Activated CD8-positive, alpha-beta memory T cell treated with anti-CD3 and anti-CD28 coated beads for 24 hours (primary cell): ENCODE measurements around the gene GPR132.
"Not testable (repeated sequence)": the region's sequence is repeated elsewhere in the genome, so short reads cannot be mapped to it uniquely, and the experiment has no call there.

ENCODE experiments used
- DNase-seq: peaks from one replicate; pipeline ENCODE4 v3.0.0-alpha.2; 2020

The GPR132 gene

DNA sequence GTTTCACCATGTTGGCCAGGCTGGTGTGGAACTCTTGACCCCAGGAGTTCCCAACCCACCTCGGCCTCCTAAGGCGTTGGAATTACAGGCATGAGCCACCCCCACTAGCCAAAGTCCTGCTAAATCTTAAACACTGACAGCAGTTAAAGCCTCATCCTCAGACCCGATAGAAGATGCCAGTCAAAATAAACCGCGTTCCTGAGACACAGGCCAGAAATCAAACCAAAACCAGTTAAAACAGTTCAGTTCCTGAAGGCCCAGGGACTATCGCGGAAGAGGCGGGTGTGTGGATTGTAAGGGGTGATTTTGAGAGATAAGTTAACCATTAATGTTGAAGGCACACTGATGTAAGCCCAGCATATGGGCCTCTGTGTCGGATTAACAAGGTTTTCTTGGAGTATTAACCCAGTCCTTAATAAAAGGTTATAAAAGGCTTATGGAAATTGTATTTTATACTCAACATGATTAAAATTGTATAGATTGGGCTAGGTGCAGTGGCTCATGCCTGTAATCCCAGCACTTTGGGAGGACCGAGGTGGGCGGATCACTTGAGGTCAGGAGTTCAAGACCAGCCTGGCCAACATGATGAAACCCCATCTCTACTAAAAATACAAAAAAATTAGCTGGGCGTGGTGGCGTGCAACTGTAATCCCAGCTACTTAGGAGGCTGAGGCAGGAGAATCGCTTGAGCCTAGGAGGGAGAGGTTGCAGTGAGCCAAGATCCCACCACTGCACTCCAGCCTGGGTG is 25.6 kb downstream of the GPR132 start:
- no peak for DNase-seq

- not testable (repeated sequence) for DNase-seq
Observed at GRCh38 chr14:105035616-105036015, 29.6 kb downstream of the GPR132 start.

DNA sequence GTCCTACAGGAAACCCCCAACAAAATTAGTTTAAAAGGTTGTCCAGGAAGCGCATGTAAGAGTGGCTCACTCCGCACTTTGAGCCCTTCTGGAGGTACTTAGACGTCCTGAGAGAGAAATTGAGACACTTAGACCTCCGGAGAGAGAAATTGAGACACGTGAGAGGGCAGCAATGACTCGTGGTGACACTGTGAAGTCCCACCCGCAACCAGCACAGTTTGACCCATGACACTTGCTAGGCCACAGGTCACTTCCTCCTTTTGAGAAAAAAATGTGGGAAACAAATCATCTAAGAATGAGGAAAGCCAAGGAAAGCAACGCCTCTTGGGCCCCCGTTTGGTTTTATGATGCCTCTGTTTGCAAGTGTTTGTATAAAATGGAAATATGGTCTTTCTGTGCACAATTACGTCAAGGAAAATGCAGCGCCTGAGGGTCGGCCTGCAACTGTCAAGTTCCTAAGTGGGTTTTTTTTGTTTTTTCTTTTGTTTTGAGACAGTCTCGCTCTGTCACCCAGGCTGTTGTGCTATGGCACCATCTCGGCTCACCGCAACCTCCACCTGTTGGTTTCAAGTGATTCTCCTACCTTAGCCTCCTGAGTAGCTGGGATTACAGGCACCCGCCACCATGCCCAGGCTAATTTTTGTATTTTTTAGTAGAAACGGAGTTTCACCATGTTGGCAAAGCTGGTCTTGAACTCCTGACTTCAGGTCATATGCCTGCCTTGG is 30.8 kb downstream of the GPR132 start:
- no peak for DNase-seq

DNA sequence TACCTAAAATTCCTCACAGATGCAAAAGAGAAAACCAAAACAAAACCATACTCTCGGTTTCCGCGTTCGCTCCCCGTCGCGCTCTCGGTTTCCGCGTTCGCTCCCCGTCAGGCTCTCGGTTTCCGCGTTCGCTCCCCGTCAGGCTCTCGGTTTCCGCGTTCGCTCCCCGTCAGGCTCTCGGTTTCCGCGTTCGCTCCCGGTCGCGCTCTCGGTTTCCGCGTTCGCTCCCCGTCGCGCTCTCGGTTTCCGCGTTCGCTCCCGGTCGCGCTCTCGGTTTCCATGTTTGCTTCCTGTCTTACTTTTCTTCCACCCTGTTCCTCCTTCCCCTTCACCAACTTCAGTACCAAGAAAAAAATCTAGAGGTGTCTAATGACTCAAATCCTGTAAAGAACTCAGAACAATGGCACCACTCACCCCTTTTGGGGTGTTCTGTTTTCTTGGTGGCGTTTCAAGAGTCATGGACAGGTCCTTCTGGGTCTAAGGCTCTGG is 31.8 kb downstream of the GPR132 start:
- not testable (repeated sequence) for DNase-seq

- DNase-seq = not testable (repeated sequence)
Observed at GRCh38 chr14:105032451-105032901, 32.8 kb downstream of the GPR132 start.

DNA sequence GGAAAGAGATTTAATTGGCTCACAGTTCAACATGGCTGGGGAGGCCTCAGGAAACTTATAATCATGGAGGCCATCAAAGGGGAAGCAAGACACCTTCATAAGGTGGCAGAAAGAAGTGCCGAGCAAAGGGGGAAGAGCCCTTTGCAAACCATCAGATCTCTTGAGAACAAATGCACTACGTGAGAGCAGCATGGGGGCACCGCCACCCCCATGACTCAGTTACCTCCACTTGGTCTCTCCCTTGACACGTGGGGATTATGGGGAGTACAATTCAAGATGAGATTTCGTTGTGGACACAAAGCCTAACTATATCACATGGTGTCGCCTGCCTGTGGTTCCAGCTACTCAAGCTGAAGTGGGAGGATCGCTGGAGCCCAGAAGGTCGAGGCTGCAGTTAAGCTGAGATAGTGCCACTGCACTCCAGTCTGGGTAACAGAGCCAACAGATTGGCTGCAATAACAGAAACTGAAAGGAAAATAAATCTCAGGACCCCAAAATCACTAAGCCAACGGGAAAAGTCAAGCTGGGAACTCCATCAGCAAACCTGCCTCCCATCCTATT is 34.3 kb downstream of the GPR132 start:
- no peak for DNase-seq

DNA sequence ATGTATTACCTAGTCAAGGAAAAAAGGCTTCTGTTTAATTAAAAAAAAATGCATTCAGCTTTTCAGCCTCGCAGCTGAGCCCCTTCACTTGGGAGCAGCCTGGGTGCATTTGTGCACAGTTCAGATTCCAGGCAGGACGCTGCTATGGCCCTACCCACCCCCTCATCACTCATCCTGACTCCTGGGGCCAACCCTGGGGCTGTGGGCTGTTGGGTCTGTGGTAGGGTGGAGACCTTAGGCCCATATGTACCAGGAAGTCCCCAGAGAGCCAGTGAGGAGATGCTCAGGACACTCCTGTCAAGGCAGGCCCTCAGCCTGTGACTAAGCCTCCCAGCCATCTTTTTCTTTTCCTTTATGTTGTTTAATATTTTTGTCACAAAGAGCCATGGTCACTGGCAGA is 35.0 kb downstream of the GPR132 start:
- no peak for DNase-seq

GRCh38 chr14:105029402-105029801 is 35.8 kb downstream of the GPR132 start:
- no peak for DNase-seq

DNA sequence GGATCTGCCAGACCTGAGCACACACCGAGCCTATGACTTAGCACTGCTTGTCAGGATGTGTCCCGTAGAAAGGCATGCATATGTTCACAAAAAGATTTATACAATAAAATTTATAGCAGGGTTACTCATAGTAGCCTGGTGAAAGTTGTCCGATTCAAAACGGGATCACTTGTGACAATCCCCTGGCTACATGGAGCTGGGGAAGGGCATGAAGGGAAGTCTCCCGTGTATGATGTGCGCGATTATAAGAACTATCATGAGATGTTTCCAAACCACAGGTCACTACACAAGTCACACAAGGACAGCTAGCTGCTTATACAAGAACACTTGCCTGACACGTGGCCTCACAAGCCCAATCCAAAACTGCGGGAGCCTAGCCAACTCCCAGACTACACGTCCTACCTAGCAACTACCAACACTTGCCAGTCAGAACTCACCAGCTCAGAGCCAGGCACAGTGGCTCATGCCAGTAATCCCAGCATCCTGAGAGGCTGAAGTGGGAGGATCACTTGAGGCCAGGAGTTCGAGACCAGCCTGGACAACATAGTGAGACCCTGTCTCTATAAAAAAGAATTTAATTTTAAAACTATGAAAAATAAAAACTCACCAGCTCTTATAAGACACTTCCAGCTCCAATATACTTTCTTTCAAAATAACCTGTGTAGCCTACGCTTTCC is 36.8 kb downstream of the GPR132 start:
- DNase-seq = no peak

GRCh38 chr14:105027718-105028117 is 37.5 kb downstream of the GPR132 start:
- DNase-seq = not testable (repeated sequence)

GRCh38 chr14:105026802-105027563 is 38.2 kb downstream of the GPR132 start:
- no peak for DNase-seq

- DNase-seq = no peak
Observed at GRCh38 chr14:105026033-105026785, 39.0 kb downstream of the GPR132 start.

GRCh38 chr14:105025429-105025828 is 39.8 kb downstream of the GPR132 start:
- DNase-seq = no peak

GRCh38 chr14:105023791-105024480 is 41.3 kb downstream of the GPR132 start:
- no peak for DNase-seq

GRCh38 chr14:105023144-105023543 is 42.1 kb downstream of the GPR132 start:
- DNase-seq = no peak

DNA sequence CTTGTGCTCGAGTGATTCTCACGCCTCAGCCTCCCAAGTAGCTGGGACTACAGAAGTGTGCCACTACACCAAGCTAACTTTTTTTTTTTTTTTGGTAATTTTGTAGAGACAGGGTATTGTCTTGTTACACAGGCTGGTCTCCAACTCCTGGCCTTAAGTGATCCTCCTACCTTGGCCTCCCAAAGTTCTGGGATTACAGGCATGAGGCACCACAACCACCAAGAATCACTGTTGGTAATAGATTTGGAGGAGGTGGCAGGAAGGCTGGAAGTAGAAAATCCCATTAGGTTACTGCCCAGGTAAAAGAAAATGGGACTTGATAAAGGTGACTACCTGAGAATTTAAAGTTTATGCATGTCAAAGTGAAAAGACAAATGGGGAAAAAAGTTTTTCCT is 43.0 kb downstream of the GPR132 start:
- no peak for DNase-seq

- DNase-seq = no peak
Observed at GRCh38 chr14:105021656-105022275, 43.5 kb downstream of the GPR132 start.

GRCh38 chr14:105020815-105021655 is 44.2 kb downstream of the GPR132 start, which contains the start of gene CDCA4:
TSS of gene CDCA4 (minus strand) at chr14:105021083. CDS start at chr14:105011929, 9,154 bp downstream.
- peak; percentile 99 for DNase-seq
